GM21360 (cell line): ENCODE measurements around the gene LATS2.

Experiments
- ATAC-seq: cut with Tn5 transposase; IDR thresholded peaks from one replicate; pipeline ENCODE4 v1.9.1; 2021; ENCODE audit warnings: mild to moderate bottlenecking, moderate library complexity; ENCODE audit not compliant: unreplicated experiment

Gene LATS2

DNA sequence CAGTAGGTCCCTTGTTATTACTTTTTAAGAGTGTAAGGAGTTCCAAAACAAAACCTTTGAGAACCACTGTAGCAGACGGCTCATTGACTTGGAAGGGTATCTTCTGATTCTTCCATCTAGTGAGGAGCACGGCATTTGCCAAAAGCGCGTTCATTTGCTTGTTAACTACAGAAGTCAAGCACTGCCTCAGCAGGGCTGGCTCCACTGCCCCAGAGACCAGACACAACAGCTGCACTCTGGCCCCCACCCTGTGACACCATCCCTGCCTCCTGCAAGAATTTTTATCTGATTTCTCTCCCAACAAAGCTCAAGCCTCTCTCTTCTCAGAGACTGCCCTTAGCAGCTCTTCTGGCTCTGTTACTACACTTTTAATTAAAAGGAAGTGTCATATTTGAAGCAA lies 138.1 kb downstream of the LATS2 start:
- no peak for ATAC-seq
